ENCODE data around the gene CYP3A4. TPM values are rescaled to one million over a fixed set of nuclear protein-coding genes. Genes with fewer than 3 reads are reported as not detected.
"Not testable (repeated sequence)": the region's sequence is repeated elsewhere in the genome, so short reads cannot be mapped to it uniquely, and the experiment has no call there.

Gene CYP3A4
- polyA plus RNA-seq, 1 of the 3 experiments (the other 2 are of a cell fraction), result not detected

DNA sequence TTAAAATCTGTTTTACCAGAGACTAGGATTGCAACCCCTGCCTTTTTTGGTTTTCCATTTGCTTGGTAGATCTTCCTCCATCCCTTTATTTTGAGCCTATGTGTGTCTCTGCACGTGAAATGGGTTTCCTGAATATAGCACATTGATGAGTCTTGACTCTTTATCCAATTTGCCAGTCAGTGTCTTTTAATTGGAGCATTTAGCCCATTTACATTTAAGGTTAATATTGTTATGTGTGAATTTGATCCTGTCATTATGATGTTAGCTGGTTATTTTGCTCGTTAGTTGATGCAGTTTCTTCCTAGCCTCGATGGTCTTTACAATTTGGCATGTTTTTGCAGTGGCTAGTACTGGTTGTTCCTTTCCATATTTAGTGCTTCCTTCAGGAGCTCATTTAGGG is 17.4 kb upstream of the CYP3A4 start:
- H3K4me2 ChIP-seq; H3K9me2 ChIP-seq; H3K4me1 ChIP-seq (ENCODE audit: control insufficient read depth in 1 of 2, insufficient read depth in 2 of 2, low read depth in 1 of 2, low read length in 1 of 2); H3K27ac ChIP-seq (ENCODE audit: low read depth in 2 of 2, low read length in 1 of 2); DNase-seq; H3K4me3 ChIP-seq (ENCODE audit: low read depth in 2 of 2, low read length in 1 of 2); H3K36me3 ChIP-seq (replicated peaks in 1 of 2; ENCODE audit: control insufficient read depth in 1 of 2, insufficient read depth in 2 of 2, low read length in 1 of 2); H3K9ac ChIP-seq; H3F3A ChIP-seq (replicated peaks; ENCODE audit: insufficient read depth); H2AFZ ChIP-seq (ENCODE audit: low read depth); H4K20me1 ChIP-seq (ENCODE audit: insufficient read depth); CTCF ChIA-PET; POLR2A ChIA-PET; H3K79me2 ChIP-seq (ENCODE audit: insufficient read depth); H3K27me3 ChIP-seq (ENCODE audit: insufficient read depth); H3K9me3 ChIP-seq: not testable (repeated sequence)
- under 1% methylated on average over 3 of the region's 3 CpGs for WGBS (ENCODE audit: low lambda C conversion rate)

DNA sequence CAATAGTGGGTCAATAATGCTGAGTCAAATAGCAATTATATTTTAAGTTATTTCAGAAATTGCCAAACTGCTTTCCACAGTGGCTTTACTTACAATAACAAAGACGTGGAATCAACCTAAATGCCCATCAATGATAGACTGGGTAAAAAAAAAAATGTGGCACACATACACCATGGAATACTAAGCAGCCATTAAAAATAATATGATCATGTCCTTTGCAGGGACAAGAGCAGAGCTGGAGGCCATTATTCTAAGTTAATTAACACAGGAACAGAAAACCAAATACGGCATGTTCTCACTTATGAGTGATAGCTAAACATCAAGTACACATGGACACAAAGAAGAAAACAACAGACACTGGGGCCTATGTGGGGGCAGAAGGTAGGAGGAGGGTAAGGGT is 15.0 kb upstream of the CYP3A4 start:
- no peaks in the 10 kb centered on the region for H3K4me1 ChIP-seq (ENCODE audit: control insufficient read depth in 1 of 2, insufficient read depth in 2 of 2, low read depth in 1 of 2, low read length in 1 of 2)
- no peaks in the 10 kb centered on the region for H3K9me2 ChIP-seq
- H3K4me3 ChIP-seq (ENCODE audit: low read depth in 2 of 2, low read length in 1 of 2), result no peak overlapping the region
- H3K36me3 ChIP-seq (replicated peaks in 1 of 2; ENCODE audit: control insufficient read depth in 1 of 2, insufficient read depth in 2 of 2, low read length in 1 of 2), result peaks cover 0 to 4% of the 10 kb centered on the region in 2 experiments
- H3K79me2 ChIP-seq (ENCODE audit: insufficient read depth), result no peaks in the 10 kb centered on the region
- H3F3A ChIP-seq (replicated peaks; ENCODE audit: insufficient read depth), result no peaks in the 10 kb centered on the region
- H3K27me3 ChIP-seq (ENCODE audit: insufficient read depth), result peaks cover 7% of the 10 kb centered on the region; the same call in 1 of the 2 replicates
- TF ChIP-seq GABPA (IDR thresholded peaks at IDR 0.05; ENCODE audit: low read depth) (no peak), JUND (IDR thresholded peaks at IDR 0.05) (no peak), NFIC (IDR thresholded peaks at IDR 0.05; ENCODE audit: borderline replicate concordance) (no peak), YY1 (IDR thresholded peaks at IDR 0.05; ENCODE audit: low read depth) (no peak)
- TF ChIP-seq, protein P1, sequence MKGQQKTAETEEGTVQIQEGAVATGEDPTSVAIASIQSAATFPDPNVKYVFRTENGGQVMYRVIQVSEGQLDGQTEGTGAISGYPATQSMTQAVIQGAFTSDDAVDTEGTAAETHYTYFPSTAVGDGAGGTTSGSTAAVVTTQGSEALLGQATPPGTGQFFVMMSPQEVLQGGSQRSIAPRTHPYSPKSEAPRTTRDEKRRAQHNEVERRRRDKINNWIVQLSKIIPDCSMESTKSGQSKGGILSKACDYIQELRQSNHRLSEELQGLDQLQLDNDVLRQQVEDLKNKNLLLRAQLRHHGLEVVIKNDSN (IDR thresholded peaks at IDR 0.05; ENCODE audit: borderline replicate concordance, low read depth), result no peak
- CTCF ChIA-PET, result no interaction called here
- no peak overlapping the region for H3K27ac ChIP-seq (ENCODE audit: low read depth in 2 of 2, low read length in 1 of 2)
- no peak overlapping the region for H3K4me2 ChIP-seq
- WGBS (ENCODE audit: low lambda C conversion rate), result 9% methylated on average over 2 of the region's 2 CpGs
- no peaks in the 10 kb centered on the region for H4K20me1 ChIP-seq (ENCODE audit: insufficient read depth)
- no peak overlapping the region for H3K9ac ChIP-seq
- H2AFZ ChIP-seq (ENCODE audit: low read depth), result no peak overlapping the region
- no peaks in the 10 kb centered on the region for H3K9me3 ChIP-seq
- no peak for DNase-seq
- POLR2A ChIA-PET, result no interaction called here

DNA sequence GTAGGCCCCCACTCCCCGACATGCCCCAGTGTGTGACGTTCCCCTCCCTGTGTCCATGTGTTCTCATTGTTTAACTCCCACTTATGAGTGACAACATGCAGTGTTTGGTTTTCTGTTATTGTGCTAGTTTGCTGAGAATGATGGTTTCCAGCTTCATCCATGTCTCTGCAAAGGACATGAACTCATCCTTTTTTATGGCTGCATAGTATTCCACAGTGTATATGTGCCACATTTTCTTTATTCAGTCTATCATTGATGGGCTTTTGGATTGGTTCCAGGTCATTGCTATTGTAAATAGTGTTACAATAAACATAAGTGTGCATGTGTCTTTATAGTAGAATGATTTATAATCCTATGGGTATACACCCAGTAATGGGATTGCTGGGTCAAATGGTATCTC is 11.9 kb upstream of the CYP3A4 start:
- H3K9me3 ChIP-seq; H3K4me3 ChIP-seq (ENCODE audit: low read depth in 2 of 2, low read length in 1 of 2); H3K4me1 ChIP-seq (ENCODE audit: control insufficient read depth in 1 of 2, insufficient read depth in 2 of 2, low read depth in 1 of 2, low read length in 1 of 2); H2AFZ ChIP-seq (ENCODE audit: low read depth); H3K9me2 ChIP-seq; H3K36me3 ChIP-seq (replicated peaks in 1 of 2; ENCODE audit: control insufficient read depth in 1 of 2, insufficient read depth in 2 of 2, low read length in 1 of 2); DNase-seq; H3K4me2 ChIP-seq; H3K9ac ChIP-seq; H3K79me2 ChIP-seq (ENCODE audit: insufficient read depth); H3F3A ChIP-seq (replicated peaks; ENCODE audit: insufficient read depth); H4K20me1 ChIP-seq (ENCODE audit: insufficient read depth); H3K27ac ChIP-seq (ENCODE audit: low read depth in 2 of 2, low read length in 1 of 2); CTCF ChIA-PET: not testable (repeated sequence)
- 45% methylated on average over 2 of the region's 2 CpGs for WGBS (ENCODE audit: low lambda C conversion rate)
- H3K27me3 ChIP-seq (ENCODE audit: insufficient read depth), result peaks cover 13% of the 10 kb centered on the region; the same call in 1 of the 2 replicates
- POLR2A ChIA-PET, result interaction anchor here (0.5 kb wide), 1 partner anchor 634 kb away, joined by 6 read pairs; the partner anchor contains the start of gene MEPCE
